ENCODE results near the gene MBP.

Gene MBP

GRCh38 chr18:77091366-77091765 is 41.2 kb downstream of the MBP start:
- DNase-seq (ENCODE audit: low read depth, low spot score), result no peak
- no peak for TF ChIP-seq CTCF (IDR thresholded peaks at IDR 0.05; ENCODE audit: insufficient read depth, low read length, missing control alignments)
- POLR2A ChIA-PET, result interaction anchor here (1.1 kb wide), 1 partner anchor 10 kb away, joined by 4 read pairs; no protein-coding TSS in a partner anchor
- CTCF ChIA-PET, result no interaction called here
- no peak overlapping the region for H3K4me3 ChIP-seq (ENCODE audit: low read depth, low read length)

GRCh38 chr18:77090546-77091174 is 41.9 kb downstream of the MBP start:
- ChIA-PET CTCF (no interaction called here), POLR2A (interaction anchor here (1.1 kb wide), 1 partner anchor 11 kb away, joined by 4 read pairs; no protein-coding TSS in a partner anchor)
- H3K4me3 ChIP-seq (ENCODE audit: low read depth, low read length), result no peak overlapping the region
- DNase-seq (ENCODE audit: low read depth, low spot score), result no peak
- no peak for TF ChIP-seq CTCF (IDR thresholded peaks at IDR 0.05; ENCODE audit: insufficient read depth, low read length, missing control alignments)

- POLR2A ChIA-PET, result no interaction called here
- no peak overlapping the region for H3K4me3 ChIP-seq (ENCODE audit: low read depth, low read length)
- CTCF ChIA-PET, result no interaction called here
- no peak for TF ChIP-seq CTCF (IDR thresholded peaks at IDR 0.05; ENCODE audit: insufficient read depth, low read length, missing control alignments)
- no peak for DNase-seq (ENCODE audit: low read depth, low spot score)
Measured at GRCh38 chr18:77089723-77090285, 42.8 kb downstream of the MBP start.

GRCh38 chr18:77088963-77089722 is 43.4 kb downstream of the MBP start:
- no peak for TF ChIP-seq CTCF (IDR thresholded peaks at IDR 0.05; ENCODE audit: insufficient read depth, low read length, missing control alignments)
- no peak for DNase-seq (ENCODE audit: low read depth, low spot score)
- POLR2A ChIA-PET, result no interaction called here
- CTCF ChIA-PET, result no interaction called here
- no peak overlapping the region for H3K4me3 ChIP-seq (ENCODE audit: low read depth, low read length)

- CTCF ChIA-PET, result interaction anchor here (1.2 kb wide), 1 partner anchor 9 kb away, joined by 4 read pairs; no protein-coding TSS in a partner anchor
- no peak for TF ChIP-seq CTCF (IDR thresholded peaks at IDR 0.05; ENCODE audit: insufficient read depth, low read length, missing control alignments)
- H3K4me3 ChIP-seq (ENCODE audit: low read depth, low read length), result peak overlapping the region; percentile 46
Measured at GRCh38 chr18:77087393-77088141, 45.0 kb downstream of the MBP start.

More at GRCh38 chr18:77087393-77088141, 45.0 kb downstream of the MBP start:
- no peak for DNase-seq (ENCODE audit: low read depth, low spot score)
- POLR2A ChIA-PET, result interaction anchor here (0.9 kb wide), 1 partner anchor 14 kb away, joined by 4 read pairs; no protein-coding TSS in a partner anchor

Measured in AG04449 (cell line).